HepG2 (cell line): Measurements from ENCODE around the gene SLC25A25. TPM values are rescaled to one million over a fixed set of nuclear protein-coding genes. Genes with fewer than 3 reads are reported as not detected.

ENCODE experiments used
- ATF4 ChIP-seq, 2 experiments: fragments of 450-650 bp in 1 of 2; sonication (generic) in 1 of 2; formaldehyde crosslinking; IDR thresholded peaks; 2 replicates each; pipeline versions ENCODE4 v1.5.0 to v1.8.0; 2020 to 2022; ENCODE audit warnings: mild to moderate bottlenecking in 1 of 2, missing genetic modification reagents in 1 of 2
- ESRRA ChIP-seq: sonication (generic); formaldehyde crosslinking; IDR thresholded peaks from 2 replicates; pipeline ENCODE4 v1.5.1; 2020; ENCODE audit warnings: mild to moderate bottlenecking, low read depth, missing genetic modification reagents
- FOSL2 ChIP-seq: sonication (generic); formaldehyde crosslinking; IDR thresholded peaks from 2 replicates; pipeline ENCODE4 v1.4.0; 2020; ENCODE audit warnings: missing genetic modification reagents
- HOXA3 ChIP-seq: sonication (generic); formaldehyde crosslinking; IDR thresholded peaks from 2 replicates; pipeline ENCODE4 v1.5.0; 2020; ENCODE audit warnings: missing genetic modification reagents
- MXD4 ChIP-seq: IDR thresholded peaks from 2 replicates; pipeline ENCODE4 v1.6.1; 2016; ENCODE audit warnings: mild to moderate bottlenecking, missing biosample characterization, missing genetic modification reagents
- ZBTB8A ChIP-seq: sonication (generic); formaldehyde crosslinking; IDR thresholded peaks from 2 replicates; pipeline ENCODE4 v1.4.0; 2020; ENCODE audit warnings: mild to moderate bottlenecking, low read depth, missing genetic modification reagents, borderline replicate concordance
- ZC3H13 ChIP-seq: sonication (generic); formaldehyde crosslinking; IDR thresholded peaks from 2 replicates; pipeline ENCODE4 v1.8.1; 2023; ENCODE audit warnings: mild to moderate bottlenecking, missing genetic modification reagents, moderate library complexity
- ZNF260 ChIP-seq: sonication (generic); formaldehyde crosslinking; IDR thresholded peaks from 2 replicates; pipeline ENCODE4 v1.4.0; 2020; ENCODE audit warnings: missing genetic modification reagents, low read depth, mild to moderate bottlenecking, borderline replicate concordance
- ZNF660 ChIP-seq: sonication (generic); formaldehyde crosslinking; IDR thresholded peaks from 2 replicates; pipeline ENCODE4 v1.5.1; 2020; ENCODE audit warnings: mild to moderate bottlenecking, low read depth, missing genetic modification reagents, borderline replicate concordance
- polyA plus RNA-seq, 8 experiments: library from polyadenylated mRNA; depleted of rRNA in 3 of 8; stranded (reverse) in 7 of 8; unstranded in 1 of 8; fragments of >200 nt; fragmentation: Illumina TruSeq in 4 of 8; extraction: Trizol in 4 of 8; gene quantifications; 2 replicates each; pipeline versions ENCODE4 v1.2.1 to v1.2.3, GENCODE V29; 2011 to 2016; ENCODE audit warnings: low read depth in 4 of 8, missing spikeins in 1 of 8, mixed read lengths in 1 of 8; ENCODE audit not compliant: insufficient read depth in 1 of 8
- total RNA-seq, 5 experiments: library from RNA; depleted of rRNA; stranded (reverse); fragments of >200 nt; fragmentation: Illumina TruSeq; extraction: Trizol; gene quantifications; 2 replicates each; pipeline ENCODE4 v1.2.3, GENCODE V29; 2016; ENCODE audit warnings: low read depth in 1 of 5
- TF ChIP-seq, protein P1 (sequence below), 2 experiments: fragments of 450-650 bp in 1 of 2; sonication (generic) in 1 of 2; formaldehyde crosslinking in 1 of 2; IDR thresholded peaks; 2 replicates each; pipeline versions ENCODE4 v1.6.1 to v1.8.0; 2016 to 2022; ENCODE audit warnings: antibody characterized with exemption in 1 of 2, mild to moderate bottlenecking in 1 of 2, missing genetic modification reagents in 1 of 2
- TF ChIP-seq, protein P2 (sequence below): sonication (generic); formaldehyde crosslinking; IDR thresholded peaks from 2 replicates; pipeline ENCODE4 v1.4.0; 2020; ENCODE audit warnings: missing genetic modification reagents
- TF ChIP-seq, protein P3 (sequence below): sonication (generic); formaldehyde crosslinking; IDR thresholded peaks from 2 replicates; pipeline ENCODE4 v1.5.0; 2020; ENCODE audit warnings: missing genetic modification reagents

Gene SLC25A25
- total and polyA plus RNA-seq, 2 of the 13 experiments (the other 11 are each of a cell fraction or from before 2014, with no cell fraction given) = 10.5 to 24.8 TPM

GRCh38 chr9:128101231-128101661, 33.2 kb downstream of the SLC25A25 start (continued):
- TF ChIP-seq, protein P1, sequence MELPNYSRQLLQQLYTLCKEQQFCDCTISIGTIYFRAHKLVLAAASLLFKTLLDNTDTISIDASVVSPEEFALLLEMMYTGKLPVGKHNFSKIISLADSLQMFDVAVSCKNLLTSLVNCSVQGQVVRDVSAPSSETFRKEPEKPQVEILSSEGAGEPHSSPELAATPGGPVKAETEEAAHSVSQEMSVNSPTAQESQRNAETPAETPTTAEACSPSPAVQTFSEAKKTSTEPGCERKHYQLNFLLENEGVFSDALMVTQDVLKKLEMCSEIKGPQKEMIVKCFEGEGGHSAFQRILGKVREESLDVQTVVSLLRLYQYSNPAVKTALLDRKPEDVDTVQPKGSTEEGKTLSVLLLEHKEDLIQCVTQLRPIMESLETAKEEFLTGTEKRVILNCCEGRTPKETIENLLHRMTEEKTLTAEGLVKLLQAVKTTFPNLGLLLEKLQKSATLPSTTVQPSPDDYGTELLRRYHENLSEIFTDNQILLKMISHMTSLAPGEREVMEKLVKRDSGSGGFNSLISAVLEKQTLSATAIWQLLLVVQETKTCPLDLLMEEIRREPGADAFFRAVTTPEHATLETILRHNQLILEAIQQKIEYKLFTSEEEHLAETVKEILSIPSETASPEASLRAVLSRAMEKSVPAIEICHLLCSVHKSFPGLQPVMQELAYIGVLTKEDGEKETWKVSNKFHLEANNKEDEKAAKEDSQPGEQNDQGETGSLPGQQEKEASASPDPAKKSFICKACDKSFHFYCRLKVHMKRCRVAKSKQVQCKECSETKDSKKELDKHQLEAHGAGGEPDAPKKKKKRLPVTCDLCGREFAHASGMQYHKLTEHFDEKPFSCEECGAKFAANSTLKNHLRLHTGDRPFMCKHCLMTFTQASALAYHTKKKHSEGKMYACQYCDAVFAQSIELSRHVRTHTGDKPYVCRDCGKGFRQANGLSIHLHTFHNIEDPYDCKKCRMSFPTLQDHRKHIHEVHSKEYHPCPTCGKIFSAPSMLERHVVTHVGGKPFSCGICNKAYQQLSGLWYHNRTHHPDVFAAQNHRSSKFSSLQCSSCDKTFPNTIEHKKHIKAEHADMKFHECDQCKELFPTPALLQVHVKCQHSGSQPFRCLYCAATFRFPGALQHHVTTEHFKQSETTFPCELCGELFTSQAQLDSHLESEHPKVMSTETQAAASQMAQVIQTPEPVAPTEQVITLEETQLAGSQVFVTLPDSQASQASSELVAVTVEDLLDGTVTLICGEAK (IDR thresholded peaks at IDR 0.05) = no peak
- TF ChIP-seq, protein P1 (CRISPR knock-in tag; IDR thresholded peaks at IDR 0.05) = no peak
- TF ChIP-seq ATF4 (CRISPR knock-in tag; IDR thresholded peaks at IDR 0.05) = no peak
- TF ChIP-seq, protein P2, sequence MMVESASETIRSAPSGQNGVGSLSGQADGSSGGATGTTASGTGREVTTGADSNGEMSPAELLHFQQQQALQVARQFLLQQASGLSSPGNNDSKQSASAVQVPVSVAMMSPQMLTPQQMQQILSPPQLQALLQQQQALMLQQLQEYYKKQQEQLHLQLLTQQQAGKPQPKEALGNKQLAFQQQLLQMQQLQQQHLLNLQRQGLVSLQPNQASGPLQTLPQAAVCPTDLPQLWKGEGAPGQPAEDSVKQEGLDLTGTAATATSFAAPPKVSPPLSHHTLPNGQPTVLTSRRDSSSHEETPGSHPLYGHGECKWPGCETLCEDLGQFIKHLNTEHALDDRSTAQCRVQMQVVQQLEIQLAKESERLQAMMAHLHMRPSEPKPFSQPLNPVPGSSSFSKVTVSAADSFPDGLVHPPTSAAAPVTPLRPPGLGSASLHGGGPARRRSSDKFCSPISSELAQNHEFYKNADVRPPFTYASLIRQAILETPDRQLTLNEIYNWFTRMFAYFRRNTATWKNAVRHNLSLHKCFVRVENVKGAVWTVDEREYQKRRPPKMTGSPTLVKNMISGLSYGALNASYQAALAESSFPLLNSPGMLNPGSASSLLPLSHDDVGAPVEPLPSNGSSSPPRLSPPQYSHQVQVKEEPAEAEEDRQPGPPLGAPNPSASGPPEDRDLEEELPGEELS (CRISPR knock-in tag) = 0 out of 2 replicates have a peak, but pooled peaks have one; percentile 16
- no peak for TF ChIP-seq ZNF660 (CRISPR knock-in tag)
- TF ChIP-seq ZBTB8A = no peak
- TF ChIP-seq ESRRA (CRISPR knock-in tag) = no peak
- no peak for TF ChIP-seq ZNF260 (CRISPR knock-in tag)
- TF ChIP-seq FOSL2 (CRISPR knock-in tag) = no peak
- TF ChIP-seq HOXA3 (CRISPR knock-in tag) = peak; percentile 27; the same call in 1 of the 2 replicates
- TF ChIP-seq ZC3H13 = no peak
- no peak for TF ChIP-seq MXD4
- TF ChIP-seq, protein P3, sequence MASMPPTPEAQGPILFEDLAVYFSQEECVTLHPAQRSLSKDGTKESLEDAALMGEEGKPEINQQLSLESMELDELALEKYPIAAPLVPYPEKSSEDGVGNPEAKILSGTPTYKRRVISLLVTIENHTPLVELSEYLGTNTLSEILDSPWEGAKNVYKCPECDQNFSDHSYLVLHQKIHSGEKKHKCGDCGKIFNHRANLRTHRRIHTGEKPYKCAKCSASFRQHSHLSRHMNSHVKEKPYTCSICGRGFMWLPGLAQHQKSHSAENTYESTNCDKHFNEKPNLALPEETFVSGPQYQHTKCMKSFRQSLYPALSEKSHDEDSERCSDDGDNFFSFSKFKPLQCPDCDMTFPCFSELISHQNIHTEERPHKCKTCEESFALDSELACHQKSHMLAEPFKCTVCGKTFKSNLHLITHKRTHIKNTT (CRISPR knock-in tag) = no peak
